A673 (cell line): ENCODE data around the gene DEPDC1. TPM values are rescaled to one million over a fixed set of nuclear protein-coding genes. Genes with fewer than 3 reads are reported as not detected.

Experiments used
- BruUV-seq: library from RNA; stranded (reverse); fragments of 400-500 nt; replicated peaks from 2 replicates; lab custom pipeline; 2021; lab: Mats Ljungman, UMichigan
- CTCF ChIA-PET: fragments of 300-600 bp; sonication (Branson Sonifier 250); formaldehyde crosslinking; loops from one replicate; lab custom pipeline; 2022; ENCODE audit warnings: antibody characterized with exemption; lab: Charles Lee
- POLR2A ChIA-PET: fragments of 300-600 bp; sonication (Branson Sonifier 250); formaldehyde crosslinking; loops from one replicate; lab custom pipeline; 2022; ENCODE audit warnings: antibody characterized with exemption; ENCODE audit not compliant: low non-redundant PET; lab: Charles Lee
- DNase-seq: peaks from one replicate; pipeline ENCODE4 v3.0.0-alpha.2; 2015; ENCODE audit warnings: low spot score
- H3K27ac ChIP-seq: fragments of 200-600 bp; sonication (generic); 2 replicates; pipeline ENCODE4 v1.5.1; 2016; ENCODE audit warnings: mixed run types, low read depth, mild to moderate bottlenecking, mixed read lengths, antibody characterized with exemption, low read length; ENCODE audit not compliant: poor library complexity, severe bottlenecking
- H3K27me3 ChIP-seq: fragments of 200-600 bp; sonication (generic); replicated peaks from 2 replicates; pipeline ENCODE4 v1.6.1; 2017; ENCODE audit warnings: mixed run types, low read depth, mild to moderate bottlenecking, mixed read lengths, antibody characterized with exemption, low read length; ENCODE audit not compliant: insufficient read depth, poor library complexity
- H3K36me3 ChIP-seq: fragments of 200-600 bp; sonication (generic); 2 replicates; pipeline ENCODE4 v1.6.1; 2016; ENCODE audit warnings: mixed run types, mild to moderate bottlenecking, mixed read lengths, antibody characterized with exemption, low read length; ENCODE audit not compliant: insufficient read depth, poor library complexity, severe bottlenecking
- H3K4me1 ChIP-seq: fragments of 200-600 bp; sonication (generic); 2 replicates; pipeline ENCODE4 v1.6.1; 2017; ENCODE audit warnings: mixed run types, mild to moderate bottlenecking, mixed read lengths, antibody characterized with exemption, low read length; ENCODE audit not compliant: insufficient read depth, poor library complexity, severe bottlenecking
- H3K4me3 ChIP-seq: fragments of 200-600 bp; sonication (generic); 2 replicates; pipeline ENCODE4 v1.5.1; 2016; ENCODE audit warnings: low read depth, mixed run types, mild to moderate bottlenecking, mixed read lengths, low read length; ENCODE audit not compliant: poor library complexity, severe bottlenecking
- H3K9me3 ChIP-seq: fragments of 200-600 bp; sonication (generic); 2 replicates; pipeline ENCODE4 v1.6.1; 2016; ENCODE audit warnings: mixed run types, low read depth, mild to moderate bottlenecking, mixed read lengths, antibody characterized with exemption, low read length; ENCODE audit not compliant: poor library complexity, severe bottlenecking
- CTCF ChIP-seq: fragments of 300-800, 200-600 bp; sonication (generic); conservative IDR thresholded peaks from 2 replicates; pipeline ENCODE4 v1.5.1; 2017; ENCODE audit warnings: low read depth, mild to moderate bottlenecking, antibody characterized with exemption, low read length, moderate library complexity, mixed read lengths
- EZH2 ChIP-seq: fragments of 200-600 bp; sonication (generic); IDR thresholded peaks from 2 replicates; pipeline ENCODE4 v1.6.1; 2017; ENCODE audit warnings: borderline replicate concordance, low read depth, mild to moderate bottlenecking, mixed read lengths, antibody characterized with exemption, low read length; ENCODE audit not compliant: poor library complexity, severe bottlenecking
- intact Hi-C: fragments of 100-400 bp; cut with micrococcal nuclease; formaldehyde crosslinking; loops from one replicate; pipeline ENCODE4 v1.10.0; 2022; ENCODE audit not compliant: unreplicated experiment
- total RNA-seq: library from RNA; stranded (reverse); gene quantifications from 2 replicates; pipeline ENCODE4 v1.2.3, GENCODE V29; 2021

DEPDC1 gene
- total RNA-seq, 1 experiment from 2014 or later: 70.3 TPM

GRCh38 chr1:68506386-68506785, 9.5 kb upstream of the DEPDC1 start:
- H3K27ac ChIP-seq: no peak overlapping the region
- TF ChIP-seq CTCF (no peak), EZH2 (no peak)
- H3K27me3 ChIP-seq: no peaks in the 10 kb centered on the region
- H3K4me3 ChIP-seq: no peak overlapping the region
- ChIA-PET POLR2A (no interaction called here), CTCF (no interaction called here)
- H3K36me3 ChIP-seq: no peaks in the 10 kb centered on the region
- BruUV-seq: no TSS peak
- intact Hi-C loops: no loop called here
- DNase-seq: no peak
- no peaks in the 10 kb centered on the region for H3K9me3 ChIP-seq
- H3K4me1 ChIP-seq: no peaks in the 10 kb centered on the region

GRCh38 chr1:68503085-68503484, 6.2 kb upstream of the DEPDC1 start:
- TF ChIP-seq CTCF (no peak), EZH2 (no peak)
- intact Hi-C loops: no loop called here

GRCh38 chr1:68497358-68497698, 446 bp upstream of the DEPDC1 start:
- no TSS peak for BruUV-seq
- intact Hi-C loops: no loop called here
- CTCF ChIA-PET: no interaction called here

More at GRCh38 chr1:68503085-68503484, 6.2 kb upstream of the DEPDC1 start:
- ChIA-PET POLR2A (no interaction called here), CTCF (no interaction called here)
- DNase-seq: no peak
- Histone ChIP-seq H3K4me3 (no peak overlapping the region), H3K27ac (no peak overlapping the region), H3K9me3 (no peaks in the 10 kb centered on the region), H3K36me3 (no peaks in the 10 kb centered on the region), H3K27me3 (no peaks in the 10 kb centered on the region), H3K4me1 (no peaks in the 10 kb centered on the region)
- BruUV-seq: no TSS peak

More at GRCh38 chr1:68497358-68497698, 446 bp upstream of the DEPDC1 start:
- TF ChIP-seq EZH2 (no peak), CTCF (no peak)
- peak overlapping the region; percentile 91 for H3K27ac ChIP-seq
- H3K27me3 ChIP-seq: no peaks in the 10 kb centered on the region
- no peaks in the 10 kb centered on the region for H3K9me3 ChIP-seq
- peaks cover 16% of the 10 kb centered on the region for H3K4me1 ChIP-seq
- DNase-seq: no peak
- POLR2A ChIA-PET: interaction anchor here (0.7 kb wide), 1 partner anchor 20 kb away, joined by 6 read pairs; no protein-coding TSS in a partner anchor
- peak overlapping the region; percentile 67 for H3K4me3 ChIP-seq
- H3K36me3 ChIP-seq: peaks cover 21% of the 10 kb centered on the region
